ENCODE measurements around the gene TRAK2.

GRCh38 chr2:201327678-201328077, 123.6 kb downstream of the TRAK2 start:
- TF ChIP-seq CTCF (IDR thresholded peaks at IDR 0.05): no peak
- no peak for TF ChIP-seq POLR2A (IDR thresholded peaks at IDR 0.05)
- TF ChIP-seq POLR2AphosphoS5 (IDR thresholded peaks at IDR 0.05): no peak
